Measurements from ENCODE around the gene RIN3.

- no peak for TF ChIP-seq POLR2A (IDR thresholded peaks at IDR 0.05)
- no peak for TF ChIP-seq CTCF (IDR thresholded peaks at IDR 0.05)
Measured at GRCh38 chr14:92622311-92622710, 108.7 kb downstream of the RIN3 start.

Data from Peyer's patch (tissue), 4 donors.